HG03060 (cell line): ENCODE results near the gene SPATA18.
"Not testable (repeated sequence)": the region's sequence is repeated elsewhere in the genome, so short reads cannot be mapped to it uniquely, and the experiment has no call there.

Experiments
- ATAC-seq: cut with Tn5 transposase; IDR thresholded peaks from one replicate; pipeline ENCODE4 v1.9.1; 2021; ENCODE audit warnings: low read depth, moderate number of reproducible peaks; ENCODE audit not compliant: unreplicated experiment

The SPATA18 gene

GRCh38 chr4:52105276-52105675, 54.2 kb downstream of the SPATA18 start:
- ATAC-seq: no peak

DNA sequence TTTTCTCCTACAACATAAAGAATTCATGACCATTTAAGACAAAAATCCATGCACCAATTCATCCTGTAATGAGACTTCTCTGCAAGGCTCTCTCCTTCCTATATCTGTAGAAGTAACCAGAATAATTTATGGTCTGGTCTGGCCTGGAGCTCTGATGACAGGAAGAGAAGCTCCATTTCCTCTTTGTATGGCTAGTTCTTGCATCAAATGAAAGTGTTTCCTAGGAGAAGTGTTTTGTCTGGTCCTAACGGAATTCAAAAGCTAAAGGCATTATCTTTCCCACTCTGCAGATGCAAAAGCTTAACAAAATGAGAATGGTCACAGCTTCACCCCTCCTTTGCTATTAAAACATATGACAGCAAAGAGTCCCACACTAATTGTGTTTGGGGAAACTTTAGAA, 55.1 kb downstream of the SPATA18 start:
- ATAC-seq: no peak

DNA sequence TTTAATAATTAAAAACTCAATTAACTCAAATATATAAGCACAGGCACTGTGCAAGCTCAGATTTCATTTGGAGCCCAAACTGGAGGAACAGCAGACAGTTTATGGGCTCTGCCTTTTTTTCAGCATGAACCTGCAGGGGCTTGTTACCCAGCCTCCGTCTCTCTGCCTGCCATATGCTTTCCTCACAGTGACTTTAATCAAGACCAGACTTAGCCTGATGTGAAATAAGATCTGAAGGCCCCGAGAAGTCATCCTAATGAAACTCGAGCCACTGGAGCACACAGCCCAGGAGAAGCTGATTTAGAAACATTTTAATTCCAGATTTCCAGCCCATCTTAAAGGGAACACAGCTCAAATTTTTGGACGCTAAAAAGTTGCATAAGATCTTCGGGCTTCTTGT, 55.6 kb downstream of the SPATA18 start:
- ATAC-seq: no peak

DNA sequence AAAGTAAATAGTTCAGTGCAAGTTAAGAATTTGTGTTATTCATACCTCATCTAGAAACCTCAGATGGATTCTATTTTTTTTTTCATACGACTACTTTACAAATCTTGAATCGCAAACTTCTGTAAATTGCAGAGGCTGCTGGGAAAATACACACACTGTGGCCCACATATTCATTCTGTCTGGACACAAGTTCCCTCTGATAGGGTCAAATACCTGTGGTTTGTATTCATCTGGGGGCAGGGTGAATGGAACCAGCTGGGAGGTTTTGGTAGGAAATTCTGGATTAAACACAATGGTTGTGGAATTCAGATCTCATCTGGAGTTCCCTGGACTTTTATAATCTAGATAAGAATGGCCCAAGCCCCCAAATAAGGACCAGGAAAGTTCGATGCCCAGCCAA, 56.2 kb downstream of the SPATA18 start:
- no peak for ATAC-seq

DNA sequence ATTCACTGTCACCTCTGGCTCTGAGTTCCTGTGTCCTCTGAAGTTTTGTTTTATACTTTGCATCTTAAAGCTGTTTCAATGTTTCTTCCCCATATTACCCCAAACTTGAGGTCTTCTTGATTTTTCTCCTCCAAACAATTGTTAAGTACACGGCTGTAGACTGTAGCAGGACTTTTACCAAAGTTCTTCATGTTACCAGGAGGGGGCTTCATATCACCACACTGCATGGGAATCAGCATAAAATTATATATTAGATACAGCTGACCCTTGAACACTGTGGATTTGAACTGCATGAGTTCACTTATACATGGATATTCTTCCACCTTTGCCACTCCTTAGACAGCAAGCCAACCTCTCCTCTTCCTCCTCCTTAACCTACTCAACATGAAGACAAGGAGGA, 56.6 kb downstream of the SPATA18 start:
- ATAC-seq: no peak

DNA sequence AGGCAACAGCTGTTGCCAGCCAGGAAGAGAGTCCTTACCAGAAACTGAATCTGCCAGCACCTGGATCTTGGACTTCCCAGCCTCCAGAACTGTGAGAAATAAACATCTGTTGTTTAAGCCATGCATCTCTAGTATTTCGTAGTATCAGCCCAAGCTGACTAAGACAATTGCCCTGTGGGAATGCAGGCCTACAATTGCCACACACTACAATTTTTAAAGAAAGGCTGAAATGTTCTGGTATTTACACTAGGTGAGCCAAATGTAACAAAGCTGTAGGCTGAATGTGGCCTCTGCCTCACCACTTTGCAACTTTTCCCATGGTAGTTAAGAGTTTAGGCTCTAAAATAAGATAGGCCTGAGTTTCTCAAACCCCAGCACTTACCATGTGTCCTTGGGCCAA, 59.1 kb downstream of the SPATA18 start:
- no peak for ATAC-seq

DNA sequence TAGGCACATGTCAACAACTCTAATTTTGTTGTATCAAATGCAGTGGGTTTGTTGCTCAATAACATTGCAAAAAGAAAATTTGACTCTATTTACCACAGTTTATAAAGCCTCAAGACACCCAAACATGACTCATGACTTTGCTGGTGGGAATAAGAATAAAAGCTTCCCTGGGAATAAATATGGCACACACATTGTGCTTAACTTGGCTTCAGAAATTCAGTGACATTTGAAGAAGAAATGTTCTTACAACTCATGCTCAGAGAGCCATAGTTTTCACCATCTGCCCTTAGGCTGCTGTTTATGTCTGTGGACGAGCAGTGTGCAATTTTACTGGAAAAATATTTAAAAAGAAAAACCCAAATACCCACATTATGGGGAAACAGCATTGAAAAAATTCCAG, 60.9 kb downstream of the SPATA18 start:
- no peak for ATAC-seq

GRCh38 chr4:52112411-52112810, 61.3 kb downstream of the SPATA18 start:
- no peak for ATAC-seq

DNA sequence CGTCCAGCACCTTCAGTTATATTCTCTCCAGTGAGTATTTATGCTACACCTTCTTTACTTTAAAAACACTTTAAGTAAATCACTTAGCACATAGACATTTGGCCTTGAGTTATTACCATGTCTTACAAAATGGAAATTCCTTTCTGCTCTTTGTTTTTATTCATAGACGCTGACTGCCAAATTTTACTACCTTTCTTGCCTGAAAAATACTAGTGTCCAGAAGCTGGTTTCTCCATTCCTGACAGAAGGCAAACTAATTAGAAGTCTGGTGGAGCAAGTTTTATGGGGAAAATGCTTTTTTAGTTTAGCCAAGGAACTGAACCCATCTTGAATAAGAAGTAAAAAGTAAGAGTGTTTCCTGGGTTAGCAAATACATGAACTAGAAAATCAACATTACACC, 65.5 kb downstream of the SPATA18 start:
- no peak for ATAC-seq

DNA sequence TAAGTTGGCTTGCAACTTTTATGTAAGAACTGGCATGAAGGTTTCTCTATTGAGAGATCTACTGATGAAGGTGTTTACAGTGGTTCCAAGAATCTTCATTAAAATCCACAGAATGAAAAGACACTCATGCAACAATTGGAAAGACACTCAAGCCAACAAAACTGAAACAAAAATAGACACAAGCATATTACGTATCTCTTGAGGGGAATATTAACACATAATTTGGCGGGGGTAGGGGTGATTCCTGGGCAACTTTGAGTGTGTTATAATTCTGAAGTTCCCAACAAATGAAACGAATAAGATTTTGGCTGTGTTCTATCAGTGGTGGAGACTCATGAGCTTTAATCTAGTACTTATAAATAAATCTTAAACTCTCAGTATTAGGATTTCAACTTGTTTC, 75.1 kb downstream of the SPATA18 start:
- ATAC-seq: no peak

DNA sequence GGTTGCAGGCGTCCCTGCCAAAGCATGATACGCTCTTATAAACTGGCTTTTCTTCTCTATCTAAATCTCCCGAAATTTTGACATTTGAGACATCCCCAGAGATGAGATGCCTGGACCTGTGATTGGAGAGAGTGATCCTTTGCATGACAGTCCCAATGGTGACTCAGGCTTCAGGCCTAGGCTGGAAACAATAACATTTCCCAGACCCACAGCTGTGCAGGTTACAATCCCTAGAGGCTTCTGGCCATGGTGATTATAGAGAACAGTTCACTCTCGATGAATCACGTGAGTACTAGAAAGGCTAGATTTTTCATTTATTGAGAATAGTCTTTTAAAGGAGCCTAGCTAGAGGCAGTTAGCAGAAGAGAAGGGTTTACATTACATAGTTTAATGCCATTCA, 75.9 kb downstream of the SPATA18 start:
- ATAC-seq: no peak

- ATAC-seq: no peak
Observed at GRCh38 chr4:52135171-52135570, 84.1 kb downstream of the SPATA18 start.

DNA sequence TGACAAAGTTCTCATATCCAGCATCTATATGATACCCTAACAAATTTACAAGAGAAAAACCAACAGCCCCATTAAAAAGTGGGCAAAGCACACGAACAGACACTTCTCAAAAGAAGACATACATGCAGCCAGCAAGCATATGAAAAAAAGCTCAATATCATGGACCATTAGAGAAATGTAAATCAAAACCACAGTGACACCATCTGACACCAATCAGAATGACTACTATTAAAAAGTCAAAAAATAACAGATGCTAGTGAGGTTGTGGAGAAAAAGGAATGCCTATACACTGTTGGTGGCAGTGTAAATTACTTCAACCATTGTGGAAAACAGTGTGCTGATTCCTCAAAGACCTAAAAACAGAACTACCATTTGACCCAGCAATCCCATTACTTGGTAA, 86.0 kb downstream of the SPATA18 start:
- ATAC-seq: not testable (repeated sequence)

DNA sequence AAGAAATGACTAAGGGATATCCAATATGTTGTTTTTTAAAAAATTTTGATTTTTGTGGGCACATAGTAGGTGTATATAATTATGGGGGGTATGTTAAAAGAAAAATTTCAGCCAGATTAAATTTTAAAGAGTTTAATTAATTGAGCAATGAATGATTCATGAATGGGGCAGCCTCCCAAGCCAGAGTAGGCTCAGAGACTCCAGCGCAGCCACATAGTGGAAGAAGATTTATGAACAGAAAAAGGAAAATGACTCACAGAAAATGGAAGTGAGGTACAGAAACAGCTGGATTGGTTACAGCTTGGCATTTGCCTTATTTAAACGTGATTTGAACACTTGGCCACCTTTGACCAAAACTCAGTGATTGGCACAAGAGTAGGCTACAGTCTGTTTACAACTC, 91.7 kb downstream of the SPATA18 start:
- ATAC-seq: no peak

DNA sequence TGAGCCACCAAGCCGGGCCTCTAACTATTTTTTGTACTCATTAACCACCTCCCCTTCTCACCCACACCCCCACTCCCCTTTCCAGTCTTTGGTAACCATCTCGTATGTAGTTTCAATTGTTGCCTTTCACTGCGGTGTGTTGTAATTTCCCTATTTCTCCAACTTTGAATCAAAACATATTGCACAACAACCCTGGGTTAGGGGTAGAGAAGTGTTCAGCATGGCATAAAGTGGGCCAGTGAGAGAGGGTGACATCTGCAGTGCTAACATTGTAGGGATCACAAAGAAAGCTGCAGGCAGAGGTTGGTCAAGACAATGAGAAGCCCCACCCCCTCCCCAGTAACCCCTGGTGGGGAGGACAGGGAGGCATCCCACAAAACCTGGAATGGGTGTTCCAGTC, 92.7 kb downstream of the SPATA18 start:
- no peak for ATAC-seq

DNA sequence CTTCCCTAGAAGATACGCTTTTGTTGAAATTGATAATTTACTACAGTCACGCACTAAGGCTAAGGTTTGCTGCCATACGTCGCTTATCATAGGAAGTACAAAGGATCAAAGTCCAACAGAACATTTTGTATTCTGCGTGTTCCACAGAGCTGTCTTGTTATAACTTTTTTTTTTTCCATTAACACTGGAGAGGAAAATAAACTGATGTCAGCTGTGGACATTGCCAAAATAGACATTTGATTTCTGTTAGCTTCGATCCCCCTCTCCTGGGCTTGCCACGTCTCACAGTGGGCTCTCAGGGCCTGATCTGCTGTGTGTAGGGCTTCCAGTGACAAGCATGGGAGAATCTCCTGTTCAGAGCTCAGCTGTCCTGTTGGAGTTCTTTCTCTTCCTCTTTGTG, 93.3 kb downstream of the SPATA18 start:
- ATAC-seq: no peak
